K562 (cell line): ENCODE data around the gene YAP1. TPM values are rescaled to one million over a fixed set of nuclear protein-coding genes. Genes with fewer than 3 reads are reported as not detected.

Experiments used
- ATAC-seq: fragments of 200-7000 bp; cut with Tn5 transposase; 3 replicates; pipeline ENCODE4 v1.9.1; 2020; ENCODE audit warnings: moderate library complexity
- BruUV-seq: library from RNA; stranded (reverse); fragments of 400-500 nt; replicated peaks from 2 replicates; lab custom pipeline; 2021; lab: Mats Ljungman, UMichigan
- CTCF ChIA-PET: fragments of 300-600 bp; formaldehyde crosslinking; extraction: SDS; loops from one replicate; lab custom pipeline; 2021; ENCODE audit warnings: low intra/inter-chr PET ratio; lab: Yijun Ruan, JAX
- POLR2A ChIA-PET: fragments of 300-600, 350-650 bp; sonication (Branson Sonifier 250); formaldehyde crosslinking; extraction: SDS; loops from one replicate; lab custom pipeline; 2021; ENCODE audit warnings: antibody characterized with exemption, inconsistent platforms; lab: Yijun Ruan, JAX
- DNase-seq, 4 experiments: peaks; one replicate each; pipeline versions ENCODE4 v3.0.0 to v3.0.0-alpha.2; 2011 to 2018; ENCODE audit warnings: low spot score in 3 of 4, mixed read lengths in 3 of 4; ENCODE audit errors: extremely low read depth in 1 of 4
- FAIRE-seq: peaks from 2 replicates; lab custom pipeline; 2011; peaks lifted over from hg19 to GRCh38; lab: Jason Lieb, UNC
- H2AFZ ChIP-seq: 2 replicates; pipeline ENCODE4 v1.6.0; 2011; ENCODE audit warnings: low read depth, low read length, control low read depth, inconsistent platforms
- H3K27ac ChIP-seq: fragments of 200-600 bp; 3 replicates; pipeline ENCODE4 v1.8.0; 2011; ENCODE audit warnings: low read depth, mild to moderate bottlenecking, control low read depth, inconsistent platforms, low read length, moderate library complexity, mixed read lengths; ENCODE audit errors: extremely low read depth
- H3K27me3 ChIP-seq, 2 experiments: fragments of 300-600 bp in 1 of 2; 2 replicates in 1 of 2; 3 replicates in 1 of 2; pipeline versions ENCODE4 v1.6.0 to v1.8.0; 2011; ENCODE audit warnings: inconsistent platforms in 2 of 2, low read length in 2 of 2, mild to moderate bottlenecking in 1 of 2, mixed read lengths in 1 of 2, moderate library complexity in 1 of 2; ENCODE audit not compliant: control insufficient read depth in 2 of 2, insufficient read depth in 2 of 2
- H3K36me3 ChIP-seq: fragments of 300-600 bp; 3 replicates; pipeline ENCODE4 v1.8.0; 2011; ENCODE audit warnings: mild to moderate bottlenecking, low read length, inconsistent platforms; ENCODE audit not compliant: control insufficient read depth, insufficient read depth
- H3K4me1 ChIP-seq, 2 experiments: fragments of 200-600 bp in 1 of 2; replicated peaks in 1 of 2; 2 replicates in 1 of 2; 3 replicates in 1 of 2; pipeline versions ENCODE4 v1.5.1 to v1.8.0; 2011; ENCODE audit warnings: inconsistent platforms in 2 of 2, low read length in 2 of 2, mild to moderate bottlenecking in 1 of 2, mixed read lengths in 1 of 2, moderate library complexity in 1 of 2; ENCODE audit not compliant: control insufficient read depth in 2 of 2, insufficient read depth in 2 of 2
- H3K4me2 ChIP-seq: 2 replicates; pipeline ENCODE4 v1.6.1; 2011; ENCODE audit warnings: low read length, control low read depth, inconsistent platforms, mixed read lengths; ENCODE audit not compliant: insufficient read depth
- H3K4me3 ChIP-seq: fragments of 200-600 bp; sonication (generic), shearing (Covaris generic); 2 replicates; pipeline ENCODE4 v1.5.1; 2016; ENCODE audit warnings: control low read depth, inconsistent platforms
- H3K79me2 ChIP-seq: fragments of 200-600 bp; 3 replicates; pipeline ENCODE4 v1.8.0; 2011; ENCODE audit warnings: low read length, inconsistent platforms; ENCODE audit not compliant: control insufficient read depth, insufficient read depth
- H3K9ac ChIP-seq, 2 experiments: 2 replicates each; pipeline versions ENCODE4 v1.6.0 to v1.6.1; 2011; ENCODE audit warnings: low read depth in 2 of 2, low read length in 2 of 2, control low read depth in 1 of 2, inconsistent platforms in 1 of 2, mild to moderate bottlenecking in 1 of 2, mixed read lengths in 1 of 2; ENCODE audit not compliant: insufficient read depth in 1 of 2
- H3K9me1 ChIP-seq: one replicate; pipeline ENCODE4 v1.6.0; 2011; ENCODE audit warnings: inconsistent platforms, mild to moderate bottlenecking, low read length, moderate library complexity; ENCODE audit not compliant: control insufficient read depth, insufficient read depth
- H3K9me3 ChIP-seq: replicated peaks from 2 replicates; pipeline ENCODE4 v1.5.1; 2011; ENCODE audit warnings: low read depth, low read length, inconsistent platforms; ENCODE audit not compliant: control insufficient read depth, insufficient read depth
- H4K20me1 ChIP-seq: replicated peaks from 2 replicates; pipeline ENCODE4 v1.6.1; 2011; ENCODE audit warnings: low read length, inconsistent platforms, mixed read lengths; ENCODE audit not compliant: control insufficient read depth, insufficient read depth
- CEBPB ChIP-seq: fragments of 450-650 bp; IDR thresholded peaks from 2 replicates; pipeline ENCODE4 v1.6.1; 2016; ENCODE audit warnings: missing genetic modification characterization, missing compliant biosample characterization
- CEBPG ChIP-seq, 3 experiments: fragments of 200-800 bp in 1 of 3; sonication (Bioruptor generic) in 1 of 3; sonication (generic) in 1 of 3; formaldehyde crosslinking in 1 of 3; IDR thresholded peaks in 2 of 3; conservative IDR thresholded peaks in 1 of 3; 2 replicates each; pipeline versions ENCODE4 v1.6.1 to v1.8.0; 2016 to 2022; ENCODE audit warnings: missing compliant biosample characterization in 2 of 3, missing genetic modification characterization in 2 of 3, mild to moderate bottlenecking in 1 of 3, missing genetic modification reagents in 1 of 3
- DMBX1 ChIP-seq: fragments of 250-450 bp; sonication (Bioruptor Pico); IDR thresholded peaks from 2 replicates; pipeline ENCODE4 v1.8.0; 2022; ENCODE audit warnings: inconsistent platforms, mild to moderate bottlenecking, moderate library complexity, borderline replicate concordance
- ELK3 ChIP-seq: fragments of 450-650 bp; formaldehyde crosslinking; IDR thresholded peaks from 2 replicates; pipeline ENCODE4 v1.4.0; 2020; ENCODE audit warnings: mild to moderate bottlenecking
- IRF2 ChIP-seq: sonication (generic); formaldehyde crosslinking; IDR thresholded peaks from 2 replicates; pipeline ENCODE4 v1.8.1; 2022; ENCODE audit warnings: mild to moderate bottlenecking, missing genetic modification reagents
- MEF2A ChIP-seq: IDR thresholded peaks from 2 replicates; pipeline ENCODE4 v1.6.1; 2011; ENCODE audit warnings: low read depth, mild to moderate bottlenecking, low read length, moderate library complexity; ENCODE audit not compliant: control insufficient read depth
- PCBP2 ChIP-seq: fragments of 200-400 bp; formaldehyde crosslinking; IDR thresholded peaks from 2 replicates; pipeline ENCODE4 v1.6.1; 2018; ENCODE audit warnings: low read length, low read depth, mild to moderate bottlenecking, moderate library complexity; ENCODE audit not compliant: poor library complexity, severe bottlenecking
- TFAM ChIP-seq: fragments of 250-450 bp; sonication (Bioruptor Pico); conservative IDR thresholded peaks from 2 replicates; pipeline ENCODE4 v1.5.0; 2021; ENCODE audit warnings: mild to moderate bottlenecking, moderate library complexity
- ZNF518B ChIP-seq: fragments of 250-450 bp; sonication (Bioruptor Pico); IDR thresholded peaks from 2 replicates; pipeline ENCODE4 v1.5.0; 2021; ENCODE audit warnings: mild to moderate bottlenecking, moderate library complexity
- WGBS: fragments of 100-300 bp; shearing (Covaris generic); methylation state at CpG from one replicate; pipeline ENCODE4 v1.1.6; 2016; ENCODE audit warnings: low coverage, mixed read lengths; ENCODE audit not compliant: insufficient coverage; ENCODE audit errors: missing lambda C conversion rate; 5-methylcytosine and 5-hydroxymethylcytosine counted together
- in situ Hi-C: fragments of 300-500 bp; cut with MboI; formaldehyde crosslinking; loops from 4 replicates; pipeline ENCODE4 v1.15.0; 2018; ENCODE audit warnings: inconsistent platforms, mixed read lengths
- intact Hi-C: fragments of 100-400 bp; cut with micrococcal nuclease; formaldehyde crosslinking; loops from 2 replicates; pipeline ENCODE4 v1.14.2; 2022
- polyA plus RNA-seq, 8 experiments: library from polyadenylated mRNA; depleted of rRNA in 4 of 8; stranded (reverse) in 5 of 8; unstranded in 3 of 8; fragments of >200 nt; fragmentation: Nextera tagmentation in 2 of 8; fragmentation: Illumina TruSeq in 1 of 8; extraction: Ambion mirVana in 2 of 8; extraction: Trizol in 1 of 8; gene quantifications; 2 replicates each; pipeline versions ENCODE4 v1.2.1 to v1.2.3, GENCODE V29; 2011 to 2014; ENCODE audit warnings: inconsistent platforms in 1 of 8, missing spikeins in 1 of 8
- total RNA-seq, 7 experiments: library from RNA; depleted of rRNA in 6 of 7; stranded (reverse); fragments of >200 nt in 6 of 7; fragmentation: Illumina TruSeq in 2 of 7; extraction: Trizol in 2 of 7; gene quantifications; 2 replicates each; pipeline versions ENCODE4 v1.2.1 to v1.2.3, GENCODE V29; 2011 to 2021; ENCODE audit warnings: low replicate concordance in 1 of 7
- TF ChIP-seq, protein P1 (sequence below), 2 experiments: fragments of 450-650 bp; IDR thresholded peaks; 2 replicates each; pipeline ENCODE4 v1.6.1; 2016

The YAP1 gene
- total and polyA plus RNA-seq, 9 of the 15 experiments (the other 6 are each of a cell fraction or from before 2014, with no cell fraction given) = 0.18 TPM; not detected in 8

DNA sequence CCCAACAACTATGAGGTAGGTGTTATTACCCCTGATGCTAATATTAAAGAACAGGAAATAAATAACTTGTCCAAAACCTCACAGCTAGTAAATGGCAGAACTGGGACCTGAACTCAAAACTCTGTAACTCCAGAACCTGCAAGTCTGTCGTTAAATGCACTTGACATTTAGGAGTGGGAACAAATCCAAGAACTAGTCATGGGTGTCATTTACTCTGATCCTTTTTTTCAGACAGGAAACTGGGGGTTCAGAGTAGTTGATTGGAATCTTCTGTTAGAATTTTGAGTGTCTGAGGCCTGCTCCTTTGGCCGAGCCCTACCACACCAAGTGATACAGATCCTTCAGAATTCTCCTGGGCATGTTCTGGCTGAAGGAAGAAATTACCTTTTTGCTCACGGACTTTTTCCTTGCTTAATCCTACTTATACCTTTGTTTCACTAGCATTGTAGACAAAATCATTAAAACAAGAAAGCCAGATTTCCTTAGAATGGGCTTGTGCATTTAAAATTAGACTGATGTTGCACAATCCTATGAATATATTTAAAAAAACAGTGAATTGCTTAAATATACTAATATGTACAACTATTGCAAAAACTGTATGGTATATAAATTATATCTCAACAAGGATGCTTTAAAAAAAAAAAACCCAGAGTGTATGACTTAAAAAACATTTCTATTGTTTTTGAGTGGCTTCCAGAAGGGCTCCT, 1.4 kb upstream of the YAP1 start:
- intact Hi-C loops = no loop called here
- POLR2A ChIA-PET = no interaction called here
- WGBS = 0% methylated on average over 3 of the region's 3 CpGs

DNA sequence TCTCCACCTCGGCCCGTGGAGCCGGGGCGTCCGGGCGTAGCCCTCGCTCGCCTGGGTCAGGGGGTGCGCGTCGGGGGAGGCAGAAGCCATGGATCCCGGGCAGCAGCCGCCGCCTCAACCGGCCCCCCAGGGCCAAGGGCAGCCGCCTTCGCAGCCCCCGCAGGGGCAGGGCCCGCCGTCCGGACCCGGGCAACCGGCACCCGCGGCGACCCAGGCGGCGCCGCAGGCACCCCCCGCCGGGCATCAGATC, 439 bp downstream of the YAP1 start:
- no peaks in the 10 kb centered on the region for H3K9me1 ChIP-seq
- no peaks in the 10 kb centered on the region for H4K20me1 ChIP-seq
- H3K9me3 ChIP-seq = no peaks in the 10 kb centered on the region
- in situ Hi-C loops (no loop called here), intact Hi-C loops (no loop called here)
- peaks cover 0 to 12% of the 10 kb centered on the region in 2 experiments; a peak in 1 of 5 replicates for H3K4me1 ChIP-seq
- no peak overlapping the region for H3K4me3 ChIP-seq
- CTCF ChIA-PET = no interaction called here
- POLR2A ChIA-PET = no interaction called here
- FAIRE-seq (no peak), DNase-seq (no peak), ATAC-seq (no peak)
- H3K27me3 ChIP-seq = peaks cover 0 to 6% of the 10 kb centered on the region in 2 experiments; a peak in 1 of 5 replicates
- no peaks in the 10 kb centered on the region for H3K36me3 ChIP-seq
- H3K4me2 ChIP-seq = no peak overlapping the region
- no peak overlapping the region for H3K9ac ChIP-seq
- no TSS peak for BruUV-seq
- no peak overlapping the region for H2AFZ ChIP-seq
- WGBS = 41% methylated on average over 10 of the region's 31 CpGs
- H3K27ac ChIP-seq = no peak overlapping the region
- no peaks in the 10 kb centered on the region for H3K79me2 ChIP-seq
- TF ChIP-seq, protein P1, sequence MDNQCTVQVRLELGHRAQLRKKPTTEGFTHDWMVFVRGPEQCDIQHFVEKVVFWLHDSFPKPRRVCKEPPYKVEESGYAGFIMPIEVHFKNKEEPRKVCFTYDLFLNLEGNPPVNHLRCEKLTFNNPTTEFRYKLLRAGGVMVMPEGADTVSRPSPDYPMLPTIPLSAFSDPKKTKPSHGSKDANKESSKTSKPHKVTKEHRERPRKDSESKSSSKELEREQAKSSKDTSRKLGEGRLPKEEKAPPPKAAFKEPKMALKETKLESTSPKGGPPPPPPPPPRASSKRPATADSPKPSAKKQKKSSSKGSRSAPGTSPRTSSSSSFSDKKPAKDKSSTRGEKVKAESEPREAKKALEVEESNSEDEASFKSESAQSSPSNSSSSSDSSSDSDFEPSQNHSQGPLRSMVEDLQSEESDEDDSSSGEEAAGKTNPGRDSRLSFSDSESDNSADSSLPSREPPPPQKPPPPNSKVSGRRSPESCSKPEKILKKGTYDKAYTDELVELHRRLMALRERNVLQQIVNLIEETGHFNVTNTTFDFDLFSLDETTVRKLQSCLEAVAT (IDR thresholded peaks at IDR 0.05) = no peak
- TF ChIP-seq ZNF518B (CRISPR knock-in tag) (no peak), PCBP2 (no peak), MEF2A (no peak), IRF2 (CRISPR knock-in tag) (no peak), ELK3 (no peak), DMBX1 (CRISPR knock-in tag) (no peak)

More for the DNA sequence above, 1.4 kb upstream of the YAP1 start:
- H3K4me1 ChIP-seq = peaks cover 0 to 12% of the 10 kb centered on the region in 2 experiments; a peak in 1 of 5 replicates
- H3K9ac ChIP-seq = no peak overlapping the region
- no peak overlapping the region for H3K4me3 ChIP-seq
- H3K36me3 ChIP-seq = no peaks in the 10 kb centered on the region
- CTCF ChIA-PET = no interaction called here
- H3K9me3 ChIP-seq = no peaks in the 10 kb centered on the region
- no peak for ATAC-seq
- H3K27ac ChIP-seq = no peak overlapping the region
- H3K4me2 ChIP-seq = no peak overlapping the region
- no peaks in the 10 kb centered on the region for H3K79me2 ChIP-seq
- H3K9me1 ChIP-seq = no peaks in the 10 kb centered on the region
- H3K27me3 ChIP-seq = peaks cover 0 to 6% of the 10 kb centered on the region in 2 experiments; a peak in 1 of 5 replicates
- no peak for DNase-seq
- BruUV-seq = no TSS peak
- peak; percentile 40; the same call in 1 of the 2 replicates for TF ChIP-seq CEBPB (tag)
- TF ChIP-seq CEBPG (CRISPR knock-in tag; IDR thresholded peaks at IDR 0.05) = no peak
- peak in 1 of 2 experiments; percentile 35; a peak in 1 of 4 replicates for TF ChIP-seq CEBPG (tag; conservative IDR thresholded peaks at IDR 0.05 in 1 of 2, IDR thresholded peaks at IDR 0.05 in 1 of 2)
- no peak for TF ChIP-seq TFAM (CRISPR knock-in tag)
- H2AFZ ChIP-seq = no peak overlapping the region
- no peaks in the 10 kb centered on the region for H4K20me1 ChIP-seq
- no peak for FAIRE-seq
- in situ Hi-C loops = no loop called here
